Dermis blood vessel endothelial cell (primary cell): Measurements from ENCODE around the gene LDLRAD4. TPM values are rescaled to one million over a fixed set of nuclear protein-coding genes. Genes with fewer than 3 reads are reported as not detected.
A peak's percentile ranks its signal among the peaks of the same experiment; 100 is the strongest.

Experiments
- DNase-seq: peaks from one replicate; pipeline ENCODE4 v3.0.0; 2010
- total RNA-seq: library from RNA; depleted of rRNA; stranded (reverse); fragments of >200 nt; gene quantifications from 2 replicates; pipeline ENCODE4 v1.2.3, GENCODE V29; 2014

Gene LDLRAD4
- total RNA-seq, 1 donor from 2014 or later = 20.1 TPM

DNA sequence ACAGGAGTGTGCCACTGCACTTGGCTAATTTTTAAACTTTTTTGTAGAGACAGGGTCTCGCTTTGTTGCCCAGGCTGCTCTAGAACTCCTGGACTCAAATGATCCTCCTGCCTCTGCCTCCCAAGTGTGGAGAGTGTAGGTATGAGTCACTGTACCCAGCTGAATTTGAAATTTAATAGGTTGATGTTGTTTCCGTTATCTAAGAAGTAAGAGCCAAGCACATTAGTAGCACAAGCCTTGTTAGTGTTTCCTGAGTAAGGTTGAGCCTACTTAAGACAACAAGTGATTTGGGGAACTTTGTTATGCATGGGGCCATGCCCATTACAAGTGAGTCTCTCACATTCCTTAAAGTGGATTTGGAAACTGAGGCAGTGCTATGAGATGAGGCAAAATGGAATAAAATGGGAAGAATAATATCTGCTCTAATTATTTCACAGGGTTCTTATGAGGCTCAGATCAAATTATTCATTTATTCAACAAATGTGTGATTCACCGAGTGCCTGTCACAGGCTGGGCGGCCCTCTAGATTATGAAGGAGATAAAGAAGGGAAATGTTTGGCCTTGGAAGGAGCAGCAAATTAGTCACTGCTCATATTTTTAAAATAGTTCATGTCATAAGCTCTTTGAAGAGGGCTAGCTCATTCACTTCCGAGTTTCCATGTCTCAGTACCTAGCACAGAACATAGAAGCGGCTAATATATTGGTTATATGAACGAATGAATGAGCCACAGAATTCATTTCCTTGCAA is 217.2 kb downstream of the LDLRAD4 start:
- peak; percentile 87 for DNase-seq

DNA sequence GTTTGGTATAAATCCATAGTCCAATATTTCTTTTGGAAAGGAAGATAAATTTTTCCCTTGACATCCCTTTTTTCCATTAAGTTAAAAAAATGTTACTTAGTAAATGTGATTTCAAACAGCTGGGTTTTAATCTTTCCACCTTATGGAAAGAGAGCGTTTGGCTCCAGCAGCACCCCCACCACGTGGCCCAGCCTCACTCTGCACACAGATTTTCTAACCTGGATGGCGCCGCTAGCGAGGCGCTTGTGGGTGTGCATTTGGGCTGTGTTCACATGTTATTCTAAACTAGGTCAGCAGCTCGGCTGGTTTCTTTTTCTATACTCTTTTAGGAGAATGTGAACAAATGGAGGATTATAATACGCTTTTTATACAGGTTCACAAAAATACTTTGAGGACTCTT is 218.0 kb downstream of the LDLRAD4 start:
- no peak for DNase-seq

- no peak for DNase-seq
Observed at GRCh38 chr18:13437034-13437433, 218.5 kb downstream of the LDLRAD4 start.

DNA sequence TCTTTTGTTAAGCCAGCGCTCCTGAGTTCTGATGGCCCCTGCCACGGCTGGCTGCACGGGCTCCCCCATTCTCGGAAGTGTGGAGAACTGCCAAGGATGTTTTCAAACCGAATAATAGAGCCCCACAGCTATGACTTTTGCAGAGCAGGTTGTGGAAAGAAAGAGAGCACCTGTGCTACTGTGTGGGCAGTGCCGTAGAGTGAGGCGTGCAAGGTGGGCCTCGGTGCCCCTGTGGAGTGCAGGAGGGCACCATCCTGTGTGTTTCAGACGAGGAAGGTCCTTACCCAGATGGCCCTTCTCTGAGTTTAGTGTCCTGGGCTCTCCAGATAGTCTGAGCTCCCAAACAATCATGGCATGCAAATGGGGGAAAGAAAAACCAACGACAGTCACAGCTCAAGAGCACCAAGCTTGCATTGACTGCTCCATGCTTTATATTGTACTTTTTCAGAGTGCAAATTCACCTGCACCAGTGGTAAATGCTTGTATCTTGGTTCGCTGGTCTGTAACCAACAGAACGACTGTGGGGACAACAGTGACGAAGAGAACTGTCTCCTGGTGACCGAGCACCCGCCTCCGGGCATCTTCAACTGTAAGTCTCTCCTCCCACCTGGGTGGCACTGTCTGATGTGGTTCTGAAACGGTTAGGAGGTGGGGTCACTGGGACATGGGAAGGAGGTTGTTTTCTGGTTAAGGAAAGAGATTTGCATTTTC is 219.4 kb downstream of the LDLRAD4 start:
- DNase-seq = no peak

DNA sequence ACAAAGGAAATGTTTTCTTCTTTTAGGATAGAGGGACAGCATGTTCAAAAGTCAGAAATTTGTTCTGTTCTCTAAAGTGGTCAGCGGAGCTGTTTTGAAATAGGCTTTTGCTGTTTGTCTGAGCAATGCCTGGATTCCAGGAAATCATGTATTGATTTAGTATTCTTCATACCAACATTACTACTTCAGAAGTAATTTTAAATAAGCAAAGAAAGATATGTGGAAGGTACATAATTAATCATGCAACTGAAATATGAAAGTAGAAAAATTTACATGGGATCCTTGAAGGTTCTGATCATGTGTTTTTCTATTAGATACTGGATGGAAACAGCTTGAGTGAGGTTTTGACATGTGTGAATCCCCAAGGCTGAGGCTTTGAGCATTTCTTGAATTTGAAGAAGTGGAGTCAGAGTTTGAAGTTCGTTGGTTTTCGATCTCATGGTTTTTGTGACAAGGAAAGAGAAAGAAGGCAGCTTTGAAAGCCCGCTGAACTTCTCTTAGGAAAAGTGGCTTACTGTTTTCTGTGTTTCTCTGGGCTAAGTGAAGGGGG is 220.0 kb downstream of the LDLRAD4 start:
- no peak for DNase-seq

- DNase-seq = no peak
Observed at GRCh38 chr18:13439461-13439860, 220.9 kb downstream of the LDLRAD4 start.

- DNase-seq = no peak
Observed at GRCh38 chr18:13440277-13441248, 222.0 kb downstream of the LDLRAD4 start.

DNA sequence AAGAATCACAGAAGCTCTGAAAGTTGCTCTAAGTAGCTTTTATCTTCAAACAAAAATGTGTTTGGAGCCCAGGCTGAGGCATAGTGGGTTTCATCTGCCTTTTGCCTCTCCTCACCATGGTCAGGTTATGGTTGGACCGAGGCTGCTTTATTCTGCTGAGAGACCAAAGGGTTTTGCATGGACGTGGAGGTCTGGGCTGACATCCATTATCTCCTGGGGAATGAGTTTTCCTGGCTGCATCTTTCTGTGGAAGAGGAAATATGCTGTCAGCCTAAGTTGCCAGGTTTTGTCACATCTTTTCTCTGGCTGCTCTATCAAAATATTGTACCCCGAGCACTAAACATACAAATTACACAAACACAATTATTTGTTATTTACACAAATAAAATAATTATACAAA is 223.2 kb downstream of the LDLRAD4 start:
- DNase-seq = no peak

DNA sequence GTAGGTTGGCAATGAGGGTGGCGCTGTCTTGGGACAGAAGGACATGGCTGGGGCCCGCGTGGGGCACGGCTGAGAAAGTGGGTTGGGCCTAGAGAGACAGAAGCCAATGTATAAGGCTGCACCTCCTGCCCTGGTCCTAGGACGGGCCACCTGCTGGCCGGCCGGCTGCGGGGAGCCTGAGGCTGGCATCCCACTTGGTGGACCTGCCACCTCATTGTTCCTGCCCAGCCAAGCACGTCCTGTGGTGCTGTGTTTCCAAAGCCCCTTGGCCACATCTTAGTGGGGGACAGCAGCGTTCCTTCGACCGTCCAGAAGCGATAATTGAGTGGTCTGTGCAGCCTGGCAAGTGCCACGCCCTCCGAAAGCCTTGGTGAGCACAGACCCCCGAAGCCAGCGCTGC is 223.9 kb downstream of the LDLRAD4 start:
- DNase-seq = no peak

- no peak for DNase-seq
Observed at GRCh38 chr18:13443552-13443951, 225.0 kb downstream of the LDLRAD4 start.

- DNase-seq = no peak
Observed at GRCh38 chr18:13444430-13445240, 226.1 kb downstream of the LDLRAD4 start.

DNA sequence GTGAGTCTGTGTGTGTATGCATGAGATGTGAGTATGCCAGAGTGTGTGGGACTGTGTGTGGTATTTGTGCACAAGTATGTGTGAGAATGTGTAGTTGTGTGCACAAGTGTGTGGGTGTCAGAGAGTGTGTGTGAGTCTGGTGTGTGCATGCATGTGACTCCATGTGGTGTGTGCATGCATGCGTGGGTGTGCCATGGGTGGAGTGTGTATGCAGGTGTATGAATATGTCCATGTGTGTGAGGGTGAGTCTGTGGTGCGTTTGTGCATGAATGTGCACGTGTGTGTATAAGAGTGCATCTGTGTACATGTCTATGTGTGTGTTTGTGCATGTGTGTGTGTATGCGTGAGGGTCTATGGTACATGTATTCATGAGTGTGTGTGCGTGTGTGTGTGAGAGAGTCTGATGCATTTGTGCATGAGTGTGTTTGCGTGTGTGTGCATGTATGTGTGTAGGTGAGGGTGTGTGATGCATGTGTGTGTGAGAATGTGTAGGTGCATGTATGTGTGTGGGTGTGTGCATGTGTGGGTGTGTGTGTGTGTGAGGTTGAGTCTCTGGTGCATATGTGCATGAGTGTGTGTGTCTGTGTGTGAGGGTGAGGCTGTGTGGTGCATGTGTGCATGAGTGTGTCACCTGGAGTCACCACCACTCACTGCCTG is 226.8 kb downstream of the LDLRAD4 start:
- no peak for DNase-seq

DNA sequence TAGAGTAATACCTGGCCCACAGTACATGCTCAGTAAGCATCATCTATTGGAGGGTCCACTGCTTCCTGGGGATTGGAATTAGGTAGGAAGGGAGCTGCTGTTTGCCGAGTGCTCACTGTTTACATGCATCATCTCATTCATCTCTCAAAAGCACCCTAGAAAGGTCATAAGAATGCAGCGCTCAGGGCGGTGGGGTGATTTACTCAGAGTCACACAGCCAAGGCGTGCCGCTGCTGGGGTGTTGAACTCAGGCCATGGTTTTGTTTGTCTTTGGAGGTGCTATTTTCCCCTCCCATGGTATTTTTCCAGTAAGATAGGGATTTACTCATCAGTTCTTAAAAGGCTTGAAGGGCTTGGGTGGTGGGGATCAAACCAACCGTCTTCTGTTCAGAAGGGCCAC is 227.5 kb downstream of the LDLRAD4 start:
- DNase-seq = no peak

GRCh38 chr18:13446610-13447461 is 228.3 kb downstream of the LDLRAD4 start:
- DNase-seq = no peak

DNA sequence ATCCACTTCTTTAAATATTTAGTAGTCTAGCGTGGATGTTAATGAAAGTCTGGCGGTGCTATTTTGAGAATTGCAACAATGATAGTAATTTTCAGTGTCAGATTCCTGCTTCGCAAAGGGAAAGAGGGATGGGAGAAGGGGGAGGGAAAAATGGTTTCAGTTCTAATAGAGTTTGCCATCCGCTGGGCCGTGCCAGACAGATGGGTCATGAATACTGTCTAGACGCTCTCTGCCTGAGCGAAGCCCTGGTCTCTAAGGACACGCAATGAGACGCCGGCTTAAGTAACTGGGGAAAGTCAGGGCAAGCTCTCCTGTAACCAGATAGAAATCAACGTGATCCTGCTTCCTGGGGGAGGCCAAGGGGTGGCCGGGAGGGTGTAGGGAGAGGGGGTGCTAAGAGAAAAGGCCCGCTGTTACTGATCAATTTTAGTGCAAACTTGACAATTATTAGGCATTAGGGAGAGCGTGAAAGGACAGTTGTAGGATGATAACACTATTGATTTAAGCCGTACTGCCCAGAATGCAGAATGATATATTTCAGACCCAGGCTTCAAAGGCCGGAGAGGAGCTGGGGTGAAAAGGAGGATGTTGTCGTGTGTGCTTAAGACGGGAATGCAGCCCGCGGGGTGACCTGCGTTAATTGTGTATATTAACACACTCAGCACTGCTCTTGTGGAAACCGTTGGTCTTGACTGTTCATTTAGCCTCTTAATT is 229.2 kb downstream of the LDLRAD4 start:
- DNase-seq = peak; percentile 63

DNA sequence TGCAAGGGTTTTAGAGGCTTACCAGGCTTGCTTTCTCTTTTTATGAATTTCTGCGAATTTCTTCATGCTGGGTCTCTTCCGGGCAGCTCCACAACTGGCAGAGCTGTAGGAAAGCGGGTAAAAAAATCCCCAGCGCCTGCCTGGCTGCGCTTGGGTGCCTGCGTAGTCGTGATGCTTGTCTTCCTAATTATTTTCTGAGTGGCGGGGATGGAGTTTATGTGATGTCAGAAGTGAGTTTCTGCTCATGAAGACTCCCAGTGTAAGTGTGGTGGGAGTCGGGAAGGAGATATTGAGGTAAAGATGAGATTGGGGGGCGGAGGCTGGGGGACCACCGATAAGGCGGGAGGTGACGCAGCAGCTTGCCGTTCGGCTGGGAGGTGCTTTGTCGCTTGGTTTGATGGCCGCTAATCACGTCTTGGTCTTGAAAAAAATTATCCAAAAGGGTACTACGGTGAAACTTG is 229.8 kb downstream of the LDLRAD4 start:
- no peak for DNase-seq

DNA sequence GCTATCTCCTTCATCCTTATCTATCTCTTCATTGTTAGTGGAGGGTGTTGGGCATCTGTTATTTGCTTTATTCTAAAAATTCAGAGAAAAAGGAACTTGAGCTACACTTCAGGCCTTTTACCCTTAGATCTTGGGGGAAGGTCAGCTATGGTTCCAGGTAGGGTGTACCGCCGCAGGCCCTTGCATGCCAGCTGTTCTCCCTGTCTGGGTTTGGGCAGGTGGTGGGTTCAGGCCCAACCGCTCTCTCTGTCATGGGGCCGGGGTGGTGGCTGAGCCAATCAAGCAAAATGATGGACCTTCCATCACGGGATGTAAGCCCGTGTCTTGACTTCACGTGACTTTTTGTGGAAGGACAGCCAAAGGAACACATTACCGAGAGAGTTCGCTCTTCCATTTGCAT is 231.1 kb downstream of the LDLRAD4 start:
- DNase-seq = no peak

DNA sequence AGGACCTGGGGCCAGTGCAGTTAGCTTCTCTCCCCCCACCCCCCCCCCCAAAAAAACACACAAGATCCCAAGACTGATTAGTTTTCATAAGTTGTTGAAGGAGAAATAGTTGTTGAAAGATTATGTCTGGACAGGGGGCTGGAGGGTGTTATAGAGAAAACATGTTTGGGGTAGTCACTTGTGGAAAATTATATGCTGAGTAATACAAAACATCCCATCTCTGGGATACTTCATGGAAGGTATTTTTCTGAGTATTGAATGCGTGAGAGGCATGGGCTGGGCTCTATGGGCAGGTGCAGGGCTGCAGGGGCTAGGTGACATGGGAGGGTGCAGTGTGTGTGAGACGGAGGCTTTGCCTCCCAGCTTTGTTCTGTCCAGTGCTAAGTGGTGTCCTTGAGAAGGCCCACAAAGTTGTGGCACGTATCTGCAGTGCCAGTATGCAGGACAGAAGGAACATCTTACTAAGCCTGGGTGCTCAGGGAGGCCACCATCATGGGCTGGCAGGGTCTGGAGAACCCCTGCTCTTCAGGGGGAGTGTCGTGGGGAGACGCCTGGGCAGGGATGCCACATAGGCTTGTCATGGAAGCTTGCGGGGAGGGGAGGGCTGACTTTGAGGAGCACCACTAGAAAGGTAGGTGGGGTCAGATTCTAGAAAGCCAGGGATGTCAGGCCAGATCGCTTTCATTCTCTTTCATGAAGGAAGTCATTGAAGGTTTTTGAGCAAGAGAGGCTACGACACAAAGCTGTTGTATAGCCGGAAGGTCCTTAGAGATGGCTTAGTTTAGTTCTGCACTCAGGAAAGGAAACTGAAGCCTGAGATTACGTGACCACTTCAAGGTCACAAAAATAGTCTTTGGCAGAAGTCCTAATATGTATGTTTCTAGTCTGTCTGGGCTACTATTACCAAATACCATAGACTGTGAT is 232.0 kb downstream of the LDLRAD4 start:
- DNase-seq = no peak

DNA sequence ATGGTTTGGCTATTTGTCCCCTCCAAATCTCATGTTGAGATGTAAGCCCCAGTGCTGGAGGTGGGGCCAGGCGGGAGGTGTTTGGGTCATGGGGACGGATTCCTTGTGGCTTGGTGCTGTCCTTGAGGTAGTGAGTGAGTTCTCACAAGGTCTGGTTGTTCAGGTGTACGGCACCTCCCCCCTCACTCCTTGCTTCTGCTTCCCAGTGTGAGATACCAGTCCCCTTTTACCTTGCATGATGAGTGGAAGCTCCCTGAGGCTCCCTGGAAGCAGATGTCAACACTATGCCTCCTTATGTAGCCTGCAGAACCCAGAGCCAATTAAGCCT is 232.6 kb downstream of the LDLRAD4 start:
- DNase-seq = no peak
